ENCODE data around the gene FOSL1. TPM values are rescaled to one million over a fixed set of nuclear protein-coding genes. Genes with fewer than 3 reads are reported as not detected.

FOSL1 gene
- total and polyA plus RNA-seq, 2 experiments from 2014 or later, result 14.6 to 17.1 TPM

DNA sequence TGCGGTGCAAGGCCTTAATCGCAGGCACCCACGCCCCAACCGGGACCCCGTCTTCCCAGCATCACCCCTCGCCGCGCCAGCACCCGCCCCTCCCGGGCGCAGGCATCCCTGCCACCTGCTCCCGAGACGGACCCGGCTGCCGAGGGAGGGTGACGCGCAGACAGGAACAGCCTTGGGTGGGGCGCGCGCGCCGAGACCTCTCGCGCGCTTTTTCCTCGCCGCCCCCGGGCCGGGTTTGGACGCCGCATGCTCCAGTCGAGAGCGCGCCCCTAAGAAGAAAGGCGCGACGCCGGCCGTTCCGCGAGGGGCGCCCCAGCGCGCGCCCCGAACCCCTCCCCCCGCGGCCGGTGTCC, 42.7 kb downstream of the FOSL1 start:
- peaks cover 47% of the 10 kb centered on the region for H3K27me3 Mint-ChIP-seq (ENCODE audit: insufficient read depth, low read depth, poor library complexity)
- no peak overlapping the region for H2AFZ ChIP-seq
- peaks cover 50% of the 10 kb centered on the region for H3K79me2 ChIP-seq (replicated peaks; ENCODE audit: insufficient read depth)
- H3K27me3 ChIP-seq (ENCODE audit: insufficient read depth), result no peaks in the 10 kb centered on the region
- TF ChIP-seq, protein P1, sequence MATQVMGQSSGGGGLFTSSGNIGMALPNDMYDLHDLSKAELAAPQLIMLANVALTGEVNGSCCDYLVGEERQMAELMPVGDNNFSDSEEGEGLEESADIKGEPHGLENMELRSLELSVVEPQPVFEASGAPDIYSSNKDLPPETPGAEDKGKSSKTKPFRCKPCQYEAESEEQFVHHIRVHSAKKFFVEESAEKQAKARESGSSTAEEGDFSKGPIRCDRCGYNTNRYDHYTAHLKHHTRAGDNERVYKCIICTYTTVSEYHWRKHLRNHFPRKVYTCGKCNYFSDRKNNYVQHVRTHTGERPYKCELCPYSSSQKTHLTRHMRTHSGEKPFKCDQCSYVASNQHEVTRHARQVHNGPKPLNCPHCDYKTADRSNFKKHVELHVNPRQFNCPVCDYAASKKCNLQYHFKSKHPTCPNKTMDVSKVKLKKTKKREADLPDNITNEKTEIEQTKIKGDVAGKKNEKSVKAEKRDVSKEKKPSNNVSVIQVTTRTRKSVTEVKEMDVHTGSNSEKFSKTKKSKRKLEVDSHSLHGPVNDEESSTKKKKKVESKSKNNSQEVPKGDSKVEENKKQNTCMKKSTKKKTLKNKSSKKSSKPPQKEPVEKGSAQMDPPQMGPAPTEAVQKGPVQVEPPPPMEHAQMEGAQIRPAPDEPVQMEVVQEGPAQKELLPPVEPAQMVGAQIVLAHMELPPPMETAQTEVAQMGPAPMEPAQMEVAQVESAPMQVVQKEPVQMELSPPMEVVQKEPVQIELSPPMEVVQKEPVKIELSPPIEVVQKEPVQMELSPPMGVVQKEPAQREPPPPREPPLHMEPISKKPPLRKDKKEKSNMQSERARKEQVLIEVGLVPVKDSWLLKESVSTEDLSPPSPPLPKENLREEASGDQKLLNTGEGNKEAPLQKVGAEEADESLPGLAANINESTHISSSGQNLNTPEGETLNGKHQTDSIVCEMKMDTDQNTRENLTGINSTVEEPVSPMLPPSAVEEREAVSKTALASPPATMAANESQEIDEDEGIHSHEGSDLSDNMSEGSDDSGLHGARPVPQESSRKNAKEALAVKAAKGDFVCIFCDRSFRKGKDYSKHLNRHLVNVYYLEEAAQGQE (IDR thresholded peaks at IDR 0.05; ENCODE audit: unreplicated experiment), result no peak
- TF ChIP-seq, protein P2, sequence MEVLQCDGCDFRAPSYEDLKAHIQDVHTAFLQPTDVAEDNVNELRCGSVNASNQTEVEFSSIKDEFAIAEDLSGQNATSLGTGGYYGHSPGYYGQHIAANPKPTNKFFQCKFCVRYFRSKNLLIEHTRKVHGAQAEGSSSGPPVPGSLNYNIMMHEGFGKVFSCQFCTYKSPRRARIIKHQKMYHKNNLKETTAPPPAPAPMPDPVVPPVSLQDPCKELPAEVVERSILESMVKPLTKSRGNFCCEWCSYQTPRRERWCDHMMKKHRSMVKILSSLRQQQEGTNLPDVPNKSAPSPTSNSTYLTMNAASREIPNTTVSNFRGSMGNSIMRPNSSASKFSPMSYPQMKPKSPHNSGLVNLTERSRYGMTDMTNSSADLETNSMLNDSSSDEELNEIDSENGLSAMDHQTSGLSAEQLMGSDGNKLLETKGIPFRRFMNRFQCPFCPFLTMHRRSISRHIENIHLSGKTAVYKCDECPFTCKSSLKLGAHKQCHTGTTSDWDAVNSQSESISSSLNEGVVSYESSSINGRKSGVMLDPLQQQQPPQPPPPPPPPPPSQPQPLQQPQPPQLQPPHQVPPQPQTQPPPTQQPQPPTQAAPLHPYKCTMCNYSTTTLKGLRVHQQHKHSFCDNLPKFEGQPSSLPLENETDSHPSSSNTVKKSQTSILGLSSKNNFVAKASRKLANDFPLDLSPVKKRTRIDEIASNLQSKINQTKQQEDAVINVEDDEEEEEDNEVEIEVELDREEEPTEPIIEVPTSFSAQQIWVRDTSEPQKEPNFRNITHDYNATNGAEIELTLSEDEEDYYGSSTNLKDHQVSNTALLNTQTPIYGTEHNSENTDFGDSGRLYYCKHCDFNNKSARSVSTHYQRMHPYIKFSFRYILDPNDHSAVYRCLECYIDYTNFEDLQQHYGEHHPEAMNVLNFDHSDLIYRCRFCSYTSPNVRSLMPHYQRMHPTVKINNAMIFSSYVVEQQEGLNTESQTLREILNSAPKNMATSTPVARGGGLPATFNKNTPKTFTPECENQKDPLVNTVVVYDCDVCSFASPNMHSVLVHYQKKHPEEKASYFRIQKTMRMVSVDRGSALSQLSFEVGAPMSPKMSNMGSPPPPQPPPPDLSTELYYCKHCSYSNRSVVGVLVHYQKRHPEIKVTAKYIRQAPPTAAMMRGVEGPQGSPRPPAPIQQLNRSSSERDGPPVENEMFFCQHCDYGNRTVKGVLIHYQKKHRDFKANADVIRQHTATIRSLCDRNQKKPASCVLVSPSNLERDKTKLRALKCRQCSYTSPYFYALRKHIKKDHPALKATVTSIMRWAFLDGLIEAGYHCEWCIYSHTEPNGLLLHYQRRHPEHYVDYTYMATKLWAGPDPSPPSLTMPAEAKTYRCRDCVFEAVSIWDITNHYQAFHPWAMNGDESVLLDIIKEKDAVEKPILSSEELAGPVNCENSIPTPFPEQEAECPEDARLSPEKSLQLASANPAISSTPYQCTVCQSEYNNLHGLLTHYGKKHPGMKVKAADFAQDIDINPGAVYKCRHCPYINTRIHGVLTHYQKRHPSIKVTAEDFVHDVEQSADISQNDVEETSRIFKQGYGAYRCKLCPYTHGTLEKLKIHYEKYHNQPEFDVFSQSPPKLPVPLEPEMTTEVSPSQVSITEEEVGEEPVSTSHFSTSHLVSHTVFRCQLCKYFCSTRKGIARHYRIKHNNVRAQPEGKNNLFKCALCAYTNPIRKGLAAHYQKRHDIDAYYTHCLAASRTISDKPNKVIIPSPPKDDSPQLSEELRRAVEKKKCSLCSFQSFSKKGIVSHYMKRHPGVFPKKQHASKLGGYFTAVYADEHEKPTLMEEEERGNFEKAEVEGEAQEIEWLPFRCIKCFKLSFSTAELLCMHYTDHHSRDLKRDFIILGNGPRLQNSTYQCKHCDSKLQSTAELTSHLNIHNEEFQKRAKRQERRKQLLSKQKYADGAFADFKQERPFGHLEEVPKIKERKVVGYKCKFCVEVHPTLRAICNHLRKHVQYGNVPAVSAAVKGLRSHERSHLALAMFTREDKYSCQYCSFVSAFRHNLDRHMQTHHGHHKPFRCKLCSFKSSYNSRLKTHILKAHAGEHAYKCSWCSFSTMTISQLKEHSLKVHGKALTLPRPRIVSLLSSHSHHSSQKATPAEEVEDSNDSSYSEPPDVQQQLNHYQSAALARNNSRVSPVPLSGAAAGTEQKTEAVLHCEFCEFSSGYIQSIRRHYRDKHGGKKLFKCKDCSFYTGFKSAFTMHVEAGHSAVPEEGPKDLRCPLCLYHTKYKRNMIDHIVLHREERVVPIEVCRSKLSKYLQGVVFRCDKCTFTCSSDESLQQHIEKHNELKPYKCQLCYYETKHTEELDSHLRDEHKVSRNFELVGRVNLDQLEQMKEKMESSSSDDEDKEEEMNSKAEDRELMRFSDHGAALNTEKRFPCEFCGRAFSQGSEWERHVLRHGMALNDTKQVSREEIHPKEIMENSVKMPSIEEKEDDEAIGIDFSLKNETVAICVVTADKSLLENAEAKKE (CRISPR knock-in tag; IDR thresholded peaks at IDR 0.05), result no peak
- TF ChIP-seq POLR2AphosphoS5 (IDR thresholded peaks at IDR 0.05; ENCODE audit: low read depth) (no peak), ZNF331 (CRISPR knock-in tag; IDR thresholded peaks at IDR 0.05; ENCODE audit: low read depth) (no peak), CREB1 (CRISPR knock-in tag; IDR thresholded peaks at IDR 0.05; ENCODE audit: low read depth) (no peak), EZH2phosphoT487 (IDR thresholded peaks at IDR 0.05; ENCODE audit: unreplicated experiment) (no peak), JUNB (IDR thresholded peaks at IDR 0.05; ENCODE audit: unreplicated experiment) (no peak), ZNF114 (CRISPR knock-in tag; IDR thresholded peaks at IDR 0.05) (no peak)
- H3K36me3 ChIP-seq (ENCODE audit: insufficient read depth), result peaks cover 31% of the 10 kb centered on the region
- H4K20me1 ChIP-seq (replicated peaks; ENCODE audit: insufficient read depth), result peaks cover 37% of the 10 kb centered on the region
- DNase-seq (ENCODE audit: low spot score) (no peak), ATAC-seq (no peak)
- H3K4me2 ChIP-seq, result peak overlapping the region; percentile 95
- peak overlapping the region; percentile 90 for H3K4me3 Mint-ChIP-seq
- peaks cover 64% of the 10 kb centered on the region for H3F3A ChIP-seq (replicated peaks; ENCODE audit: low read depth)
- H3K27ac Mint-ChIP-seq, result 0 out of 2 replicates have a peak overlapping the region, but pooled peaks have one; percentile 80
- H3K27ac ChIP-seq (ENCODE audit: low read depth), result peak overlapping the region; percentile 74; the same call in 1 of the 2 replicates
- peaks cover 57% of the 10 kb centered on the region for H3K36me3 Mint-ChIP-seq (ENCODE audit: low read depth)
- H3K4me3 ChIP-seq, result peak overlapping the region; percentile 93
- peaks cover 29% of the 10 kb centered on the region for H3K4me1 Mint-ChIP-seq
- H3K9me2 ChIP-seq (ENCODE audit: insufficient read depth), result no peaks in the 10 kb centered on the region
- peaks cover 4% of the 10 kb centered on the region; the same call in 1 of the 3 replicates for H3K9me3 Mint-ChIP-seq
- peaks cover 11% of the 10 kb centered on the region for H3K4me1 ChIP-seq (ENCODE audit: insufficient read depth)

All from GM23338 (cell line).